Epithelial cell of proximal tubule (primary cell): ENCODE results near the gene TMEM121. TPM values are rescaled to one million over a fixed set of nuclear protein-coding genes. Genes with fewer than 3 reads are reported as not detected.

Experiments
- DNase-seq: peaks from one replicate; pipeline ENCODE4 v3.0.0-alpha.2; 2011; ENCODE audit warnings: low read depth
- H3K4me3 ChIP-seq: 2 replicates; pipeline ENCODE4 v1.5.1; 2011; ENCODE audit warnings: low read depth, mild to moderate bottlenecking, low read length
- CTCF ChIP-seq: conservative IDR thresholded peaks from 2 replicates; pipeline ENCODE4 v1.5.1; 2012; ENCODE audit warnings: low read depth, mild to moderate bottlenecking, low read length
- total RNA-seq: library from RNA; depleted of rRNA; stranded (reverse); fragments of >200 nt; gene quantifications from 2 replicates; pipeline ENCODE4 v1.2.3, GENCODE V29; 2015

Gene TMEM121
- total RNA-seq, 1 donor from 2014 or later = 5.6 TPM

GRCh38 chr14:105480199-105480746 is 46.1 kb upstream of the TMEM121 start:
- no peak overlapping the region for H3K4me3 ChIP-seq
- no peak for TF ChIP-seq CTCF
- DNase-seq = no peak

DNA sequence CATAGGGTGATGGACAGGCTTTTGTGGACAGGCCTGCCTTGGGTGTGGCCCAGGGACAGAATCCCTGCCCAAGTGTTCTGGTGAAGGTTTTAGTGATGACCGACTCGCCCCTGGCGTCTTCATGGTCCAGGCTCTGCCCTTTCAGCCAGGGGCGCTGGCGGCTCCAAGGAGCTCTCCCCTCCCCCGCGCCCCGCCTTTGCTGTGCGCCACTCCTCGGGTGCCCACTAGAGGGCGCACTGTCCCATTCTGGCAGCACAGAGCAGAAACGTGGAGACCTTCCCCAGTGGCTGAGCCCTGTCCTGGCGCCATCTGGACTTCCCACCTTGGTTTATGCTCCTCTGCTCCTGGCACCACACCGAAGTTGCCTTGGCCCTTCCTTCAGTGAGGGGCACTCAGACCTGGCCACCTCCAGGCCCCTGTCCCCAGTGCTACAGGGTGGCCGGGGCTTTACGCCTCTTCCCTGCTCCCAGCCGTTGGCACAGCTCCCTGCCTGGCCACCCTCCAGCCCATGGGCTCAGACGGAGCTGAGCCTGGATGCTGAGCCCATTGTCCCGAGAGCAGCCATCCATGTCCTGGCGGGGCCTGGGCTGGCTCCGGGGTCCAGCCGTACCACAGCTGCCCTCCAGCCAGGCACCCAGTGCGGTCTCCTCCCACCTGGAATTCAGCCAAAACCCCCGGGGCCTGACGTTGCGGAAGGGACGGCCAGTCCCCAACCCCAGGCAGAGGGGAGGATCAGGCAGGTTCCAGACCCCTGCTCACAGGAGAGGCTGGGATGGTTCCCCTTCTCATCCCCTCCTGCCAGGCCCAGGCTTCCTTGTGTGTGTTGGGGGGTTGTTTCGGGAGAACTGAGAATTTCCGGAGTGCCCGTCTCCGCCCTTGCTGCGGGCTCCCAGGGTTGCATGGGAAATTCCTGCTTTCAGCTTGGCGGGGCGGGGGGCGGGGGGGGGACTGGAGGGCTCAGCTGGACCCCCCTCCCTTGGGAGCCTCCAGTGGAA is 45.3 kb upstream of the TMEM121 start:
- no peak for DNase-seq
- peak; percentile 95 for TF ChIP-seq CTCF
- peak overlapping the region; percentile 45 for H3K4me3 ChIP-seq

GRCh38 chr14:105481886-105482457 is 44.4 kb upstream of the TMEM121 start:
- peak; percentile 11 for TF ChIP-seq CTCF
- DNase-seq = peak; percentile 85
- peak overlapping the region; percentile 45 for H3K4me3 ChIP-seq

GRCh38 chr14:105482486-105483110 is 43.8 kb upstream of the TMEM121 start:
- no peak for DNase-seq
- TF ChIP-seq CTCF = no peak
- no peak overlapping the region for H3K4me3 ChIP-seq

GRCh38 chr14:105483300-105484068 is 42.9 kb upstream of the TMEM121 start:
- no peak overlapping the region for H3K4me3 ChIP-seq
- no peak for TF ChIP-seq CTCF
- no peak for DNase-seq
